ENCODE measurements around the gene SDF2L1.
"Not testable (repeated sequence)": the region's sequence is repeated elsewhere in the genome, so short reads cannot be mapped to it uniquely, and the experiment has no call there.

SDF2L1 gene

DNA sequence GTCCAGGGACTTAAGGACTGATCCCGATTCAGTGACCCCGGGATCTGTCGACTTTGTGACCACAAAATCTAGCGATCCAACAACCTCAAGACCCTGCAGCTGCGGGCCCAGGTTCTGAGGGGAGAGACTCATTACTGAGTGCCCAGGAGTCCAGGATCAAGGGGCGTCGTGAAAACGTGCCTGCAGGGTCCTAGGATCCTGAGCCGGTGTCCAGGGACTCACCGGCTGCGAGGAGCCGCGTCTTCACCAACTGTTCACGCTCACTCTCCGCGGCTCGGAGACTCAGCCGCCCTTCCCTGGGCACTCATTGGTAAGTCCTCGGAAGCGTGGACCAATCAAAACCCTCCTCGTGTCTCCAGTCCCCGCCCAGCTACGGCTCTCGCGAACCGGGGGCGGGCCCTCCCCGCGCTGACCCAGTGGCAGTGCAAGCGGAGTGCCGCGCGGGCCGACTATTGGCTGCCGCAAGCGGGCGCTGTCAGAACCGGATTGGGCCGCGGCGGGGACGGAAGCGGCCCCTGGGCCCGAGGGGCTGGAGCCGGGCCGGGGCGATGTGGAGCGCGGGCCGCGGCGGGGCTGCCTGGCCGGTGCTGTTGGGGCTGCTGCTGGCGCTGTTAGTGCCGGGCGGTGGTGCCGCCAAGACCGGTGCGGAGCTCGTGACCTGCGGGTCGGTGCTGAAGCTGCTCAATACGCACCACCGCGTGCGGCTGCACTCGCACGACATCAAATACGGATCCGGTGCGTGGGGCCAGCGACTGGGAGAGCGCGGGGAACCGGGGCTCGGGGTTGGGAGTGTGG is at the start of gene SDF2L1:
Gene SDF2L1, plus strand, starts transcription at position 514 of the 795 bp plus-strand sequence. Its CDS starts 35 bp downstream, at position 549.
- DNase-seq: peak; percentile 98

DNA sequence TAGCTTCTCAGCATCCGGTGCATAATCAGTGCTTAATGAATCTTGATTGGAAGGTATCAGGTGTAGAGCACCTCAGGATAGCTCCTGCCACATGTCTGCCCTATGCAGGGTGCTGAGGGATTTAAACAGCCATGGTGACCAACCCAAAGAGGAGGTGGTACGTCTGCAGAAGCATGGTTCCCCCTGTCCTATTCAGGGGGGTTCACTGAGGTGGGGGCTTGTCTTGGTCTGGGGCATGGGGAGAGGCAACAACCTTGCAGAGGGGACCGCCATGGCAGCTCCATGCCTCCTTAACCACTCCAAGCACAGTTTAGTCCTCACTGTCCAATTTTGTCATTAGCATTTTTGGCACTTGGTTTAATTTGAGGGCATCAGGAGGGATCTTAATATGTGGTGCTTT is 49.7 kb upstream of the SDF2L1 start:
- no peak for DNase-seq

- DNase-seq: no peak
These were observed 48.5 kb upstream of the SDF2L1 start for GRCh38 chr22:21593406-21594232.

DNA sequence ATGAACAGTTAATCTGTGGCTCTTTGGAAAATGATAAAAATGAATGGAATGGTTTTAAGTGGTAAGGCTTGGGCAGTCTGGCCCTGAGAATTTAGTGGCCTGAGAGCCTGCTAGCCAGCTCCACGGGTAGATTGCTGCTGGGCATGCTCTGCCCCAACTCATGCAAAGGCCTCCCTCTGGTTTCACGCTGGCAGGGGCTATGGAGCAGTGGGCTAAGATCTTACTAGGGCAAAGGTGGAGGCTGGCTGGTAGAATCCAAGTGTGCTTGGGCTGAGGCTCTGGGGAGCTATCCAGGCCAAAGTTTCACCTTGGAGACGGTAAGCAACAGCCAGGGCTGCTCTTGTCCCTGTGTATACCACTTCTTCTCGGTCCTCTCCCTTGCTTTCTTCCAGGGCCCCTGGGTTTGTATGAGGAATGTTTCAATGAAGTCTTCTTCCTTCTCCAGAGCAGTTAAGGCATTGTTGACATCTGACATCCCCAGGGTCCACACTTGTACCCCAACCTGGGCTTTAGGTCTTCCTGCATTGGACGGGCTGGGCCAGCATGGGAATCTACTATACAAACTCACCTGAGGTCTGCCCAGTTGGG is 47.1 kb upstream of the SDF2L1 start:
- DNase-seq: no peak

GRCh38 chr22:21596356-21597135 is 45.6 kb upstream of the SDF2L1 start:
- DNase-seq: not testable (repeated sequence)

- no peak for DNase-seq
These were observed 43.8 kb upstream of the SDF2L1 start for GRCh38 chr22:21598302-21598701.

DNA sequence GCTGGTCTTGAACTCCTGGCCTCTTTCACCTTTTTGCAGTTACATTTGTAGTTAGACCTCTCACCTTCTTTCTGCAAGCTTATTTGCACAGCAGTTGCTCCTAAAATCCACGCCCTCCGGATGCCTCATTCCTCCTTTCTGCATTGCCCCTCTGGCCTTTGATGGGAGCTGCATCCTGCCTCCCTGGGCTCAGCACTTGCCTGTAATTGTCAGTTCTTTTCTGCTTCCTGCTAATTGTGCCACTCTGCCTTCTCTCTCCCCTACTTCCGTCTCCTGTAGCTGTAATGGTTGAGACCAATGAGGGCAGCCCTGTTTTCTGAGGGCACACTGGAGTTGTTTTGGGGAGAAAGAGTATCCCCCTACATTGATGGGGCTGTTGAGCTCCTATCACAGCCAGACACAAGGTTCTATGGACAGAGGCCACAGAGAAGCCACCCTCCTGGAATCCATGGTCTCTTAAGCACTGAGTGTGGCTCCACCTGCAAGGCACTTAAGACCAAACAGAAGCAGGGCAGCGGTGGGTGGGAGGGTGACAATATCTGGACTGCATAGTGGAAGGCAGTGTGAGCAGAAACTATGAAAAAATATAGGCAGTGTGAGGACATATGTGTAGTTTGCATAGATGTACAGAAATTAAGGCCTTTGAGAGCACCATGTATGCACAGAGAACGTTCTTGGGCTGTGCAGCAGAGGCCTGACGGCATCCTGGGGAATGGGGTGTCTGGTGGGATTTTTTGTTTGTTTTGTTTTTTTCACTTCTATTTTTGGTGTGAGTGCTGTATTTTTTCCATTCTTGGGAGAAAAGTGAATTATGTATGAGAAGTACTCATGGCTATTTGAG is 42.8 kb upstream of the SDF2L1 start:
- DNase-seq: no peak

- DNase-seq: no peak
These were observed 39.5 kb upstream of the SDF2L1 start for GRCh38 chr22:21602579-21602978.

DNA sequence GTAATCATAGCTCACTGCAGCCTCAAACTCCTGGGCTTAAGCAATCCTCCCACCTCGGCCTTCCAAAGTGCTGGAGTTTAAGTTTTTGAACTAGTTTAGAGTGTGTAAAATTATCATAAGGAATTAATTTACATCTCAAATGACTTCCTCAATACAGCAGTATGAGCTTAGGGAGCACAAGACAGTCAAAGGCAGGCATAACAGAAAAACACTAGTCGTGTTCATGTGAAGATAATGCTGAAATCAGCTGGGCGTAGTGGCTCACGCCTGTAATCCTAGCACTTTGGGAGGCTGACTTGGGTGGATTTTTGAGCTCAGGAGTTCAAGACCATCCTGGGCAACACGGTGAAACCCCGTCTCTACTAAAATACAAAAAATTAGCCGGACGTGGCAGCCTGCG is 38.1 kb upstream of the SDF2L1 start:
- no peak for DNase-seq

DNA sequence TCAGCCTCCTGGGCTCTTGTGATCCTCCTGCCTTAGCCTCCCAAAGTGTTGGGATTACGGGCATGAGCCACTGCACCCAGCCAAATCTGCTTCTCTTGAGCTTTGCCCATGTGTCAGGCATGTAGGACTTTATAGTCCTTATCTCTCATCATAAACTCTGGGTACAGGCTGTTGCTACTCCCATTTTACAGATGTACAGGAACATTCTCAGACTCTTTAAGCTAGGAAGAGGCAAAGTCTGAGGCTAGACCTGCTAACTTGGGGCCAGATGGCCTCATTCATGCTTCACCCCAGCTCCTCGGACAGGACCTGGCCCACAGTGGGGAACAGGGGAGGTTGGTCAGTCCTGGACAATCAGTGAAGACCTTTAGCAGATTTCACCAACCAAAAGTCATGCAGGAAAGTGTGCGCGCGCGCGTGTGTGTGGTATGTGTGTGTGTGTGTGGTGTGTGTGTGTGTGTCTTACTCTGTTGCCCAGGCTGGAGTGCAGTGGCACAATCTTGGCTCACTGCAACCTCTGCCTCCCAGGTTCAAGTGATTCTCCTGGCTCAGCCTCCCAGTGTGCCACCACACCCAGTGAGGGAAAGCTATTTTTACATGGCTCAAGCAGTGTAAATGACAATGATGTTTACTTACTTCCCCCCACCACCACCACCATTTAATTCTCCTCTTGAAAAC is 36.1 kb upstream of the SDF2L1 start:
- no peak for DNase-seq

- DNase-seq: no peak
These were observed 35.3 kb upstream of the SDF2L1 start for GRCh38 chr22:21606775-21607174.

DNA sequence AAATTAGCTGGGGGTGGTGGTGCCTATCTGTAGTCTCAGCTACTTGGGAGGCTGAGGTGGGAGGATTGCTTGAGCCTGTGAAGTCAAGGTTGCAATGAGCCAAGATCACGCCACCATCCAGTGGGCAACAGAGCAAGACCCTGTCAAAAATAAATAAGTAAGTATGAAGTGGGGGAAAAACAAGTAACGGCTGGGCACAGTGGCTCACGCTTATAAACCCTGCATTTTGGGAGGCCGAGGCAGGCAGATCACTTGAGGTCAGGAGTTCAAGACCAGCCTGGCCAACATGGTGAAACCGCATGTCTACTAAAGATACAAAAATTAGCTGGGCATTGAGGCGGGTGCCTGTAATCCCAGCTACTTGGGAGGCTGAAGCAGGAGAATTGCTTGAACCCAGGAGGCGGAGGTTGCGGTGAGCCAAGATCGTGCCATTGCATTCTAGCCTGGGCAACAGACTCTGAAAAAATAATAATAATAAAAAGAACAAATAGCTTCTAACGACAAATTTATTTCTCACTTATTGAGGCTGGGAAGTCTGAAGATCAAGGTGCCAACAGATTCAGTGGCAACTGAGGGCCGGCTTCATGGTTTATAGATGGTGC is 32.4 kb upstream of the SDF2L1 start:
- DNase-seq: not testable (repeated sequence)

DNA sequence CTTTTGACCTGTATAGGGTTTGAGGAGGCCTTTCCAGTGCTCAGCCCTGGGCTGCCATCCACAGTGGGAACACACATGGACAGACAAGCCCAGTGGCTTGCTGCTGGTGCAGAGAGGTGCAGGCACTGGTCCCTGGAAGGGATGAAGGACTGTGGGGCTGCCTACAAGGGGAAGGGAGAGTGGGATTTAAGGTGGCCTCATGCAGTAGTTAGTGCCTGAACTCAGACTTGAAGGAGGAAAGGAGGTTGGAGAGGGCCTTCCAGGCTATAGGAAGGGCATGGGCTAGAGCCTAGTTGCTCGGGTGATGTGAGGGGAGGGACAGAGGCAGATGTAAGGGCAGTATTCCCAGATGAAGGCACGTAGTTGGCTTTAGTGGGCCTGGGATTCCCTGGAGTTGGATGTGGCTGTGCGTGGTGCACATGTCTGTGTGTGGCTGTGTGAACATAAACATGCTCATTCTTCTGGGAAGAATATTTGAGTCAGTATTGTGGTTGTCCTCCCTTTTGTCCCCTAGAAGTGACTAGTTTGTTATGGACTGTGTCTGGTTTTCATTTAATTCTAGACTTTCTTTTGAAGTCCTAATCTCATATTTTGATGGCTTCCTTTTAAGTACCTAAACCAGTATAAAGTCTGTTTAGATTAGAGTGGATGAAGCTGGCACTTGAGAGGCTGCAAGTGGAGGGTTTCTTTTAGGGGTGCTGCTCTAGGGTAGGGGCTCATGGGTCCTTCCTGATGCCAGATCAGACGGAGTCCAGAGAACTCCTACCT is 30.7 kb upstream of the SDF2L1 start:
- no peak for DNase-seq

DNA sequence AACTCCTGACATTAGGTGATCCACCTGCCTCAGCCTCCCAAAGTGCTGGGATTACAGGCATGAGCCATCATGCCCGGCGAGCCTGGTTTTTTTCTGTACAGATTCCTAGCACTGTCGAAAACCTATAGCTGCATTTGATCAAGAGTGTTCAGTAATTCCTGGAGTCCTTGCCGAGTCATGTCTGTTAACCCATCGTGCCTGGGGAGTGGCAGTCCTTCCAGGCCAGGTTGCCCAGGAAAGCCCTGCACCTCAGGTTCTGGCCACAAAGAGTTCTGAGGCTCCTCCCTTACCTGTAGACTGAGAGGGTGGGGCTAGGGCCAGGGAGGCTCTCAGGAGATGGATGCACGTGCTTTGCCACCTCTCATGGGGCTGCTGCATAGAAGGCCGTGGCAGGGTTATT is 29.2 kb upstream of the SDF2L1 start:
- DNase-seq: no peak

DNA sequence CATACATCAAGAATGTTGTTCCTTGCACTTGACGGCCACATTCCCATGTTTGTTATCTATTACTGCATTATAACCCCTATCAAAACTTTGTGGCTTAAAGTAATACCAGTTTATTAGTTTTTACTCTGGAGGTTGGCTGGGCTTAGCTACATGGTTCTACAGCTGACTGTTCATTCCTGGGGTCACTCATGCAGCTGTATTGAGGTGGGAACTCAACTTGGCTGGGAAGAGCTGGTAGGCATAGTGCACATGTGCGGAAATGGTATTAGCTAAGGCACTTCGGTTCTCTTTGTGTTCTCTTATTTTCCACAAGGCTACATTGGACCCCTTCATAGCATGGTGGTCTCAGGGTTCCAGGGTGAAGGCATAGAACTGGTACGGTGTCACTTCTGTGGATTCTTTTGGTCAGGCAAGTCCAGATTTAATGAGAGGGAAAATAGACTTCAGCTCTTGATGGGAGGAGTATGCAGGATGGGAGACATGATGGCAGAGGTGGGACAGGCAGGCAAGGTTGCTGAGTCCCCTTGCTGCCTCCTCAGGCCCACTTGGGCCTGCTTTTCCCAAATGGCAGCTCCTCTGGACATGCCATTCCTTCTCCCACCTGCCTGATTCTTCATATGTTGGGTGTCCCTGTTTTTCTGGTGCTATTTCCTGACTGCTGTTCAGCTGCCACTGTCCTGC is 28.4 kb upstream of the SDF2L1 start:
- no peak for DNase-seq

DNA sequence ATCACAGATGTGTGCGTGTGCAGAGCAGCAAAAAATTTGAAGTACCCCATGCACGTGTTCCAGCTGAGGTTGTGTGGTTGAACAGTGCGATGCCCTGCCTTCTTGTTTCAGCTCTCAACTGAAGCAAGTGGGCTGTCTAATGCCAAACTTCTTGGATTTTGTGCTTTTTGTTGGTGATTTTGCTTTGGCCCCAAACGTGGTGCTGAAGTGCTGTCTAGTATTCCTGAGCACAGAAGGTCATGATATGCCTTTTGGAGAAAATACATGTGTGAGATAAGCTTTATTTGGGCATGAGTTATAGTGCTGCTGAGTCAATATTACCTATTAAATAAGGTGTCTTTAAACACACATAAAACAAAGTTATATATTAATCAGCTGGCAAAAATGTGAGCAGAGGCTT is 26.4 kb upstream of the SDF2L1 start:
- no peak for DNase-seq

GRCh38 chr22:21617337-21617736 is 24.8 kb upstream of the SDF2L1 start:
- DNase-seq: not testable (repeated sequence)

DNA sequence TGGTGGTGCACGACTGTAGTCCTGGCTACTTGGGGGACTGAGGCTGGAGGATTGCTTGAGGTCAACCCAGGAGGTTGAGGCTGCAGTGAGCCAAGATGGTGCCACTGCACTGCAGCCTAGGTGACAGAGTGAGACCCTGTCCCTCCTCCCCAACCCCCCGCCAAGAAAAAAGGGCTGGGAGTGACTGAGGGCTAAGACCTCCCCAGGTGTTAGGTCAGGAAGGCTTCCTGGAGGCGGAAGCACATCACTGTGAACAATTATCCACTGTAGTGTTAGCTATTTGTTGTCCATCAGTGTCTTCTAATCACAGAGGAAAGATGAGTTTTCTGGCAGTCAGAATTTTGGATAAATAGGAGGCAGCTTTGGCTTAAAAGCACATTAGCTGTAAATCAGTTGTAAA is 21.1 kb upstream of the SDF2L1 start:
- no peak for DNase-seq
